Effector memory CD4-positive, alpha-beta T cell (primary cell): ENCODE results near the gene NFASC.

Source experiments
- DNase-seq, 3 donors: peaks; one replicate each; pipeline ENCODE4 v3.0.0-alpha.2; 2020
- H3K27ac ChIP-seq: 2 replicates; pipeline ENCODE4 v1.7.0; 2013; ENCODE audit warnings: mild to moderate bottlenecking, low read length, moderate library complexity; ENCODE audit not compliant: insufficient read depth, poor library complexity, severe bottlenecking
- H3K27me3 ChIP-seq: replicated peaks from 2 replicates; pipeline ENCODE4 v1.7.0; 2013; ENCODE audit warnings: mild to moderate bottlenecking, low read length; ENCODE audit not compliant: insufficient read depth, control insufficient read depth, poor library complexity, severe bottlenecking
- H3K36me3 ChIP-seq: 2 replicates; pipeline ENCODE4 v1.7.0; 2013; ENCODE audit warnings: mild to moderate bottlenecking, low read length, moderate library complexity; ENCODE audit not compliant: control insufficient read depth, insufficient read depth
- H3K4me1 ChIP-seq: 2 replicates; pipeline ENCODE4 v1.7.0; 2013; ENCODE audit warnings: low read length, mild to moderate bottlenecking; ENCODE audit not compliant: control insufficient read depth, insufficient read depth, poor library complexity, severe bottlenecking
- H3K4me3 ChIP-seq: 2 replicates; pipeline ENCODE4 v1.7.0; 2013; ENCODE audit warnings: low read length, low read depth, mild to moderate bottlenecking; ENCODE audit not compliant: insufficient read depth, poor library complexity, severe bottlenecking
- H3K9me3 ChIP-seq: 2 replicates; pipeline ENCODE4 v1.7.0; 2013; ENCODE audit warnings: mild to moderate bottlenecking, low read length, moderate library complexity; ENCODE audit not compliant: control insufficient read depth

NFASC gene

DNA sequence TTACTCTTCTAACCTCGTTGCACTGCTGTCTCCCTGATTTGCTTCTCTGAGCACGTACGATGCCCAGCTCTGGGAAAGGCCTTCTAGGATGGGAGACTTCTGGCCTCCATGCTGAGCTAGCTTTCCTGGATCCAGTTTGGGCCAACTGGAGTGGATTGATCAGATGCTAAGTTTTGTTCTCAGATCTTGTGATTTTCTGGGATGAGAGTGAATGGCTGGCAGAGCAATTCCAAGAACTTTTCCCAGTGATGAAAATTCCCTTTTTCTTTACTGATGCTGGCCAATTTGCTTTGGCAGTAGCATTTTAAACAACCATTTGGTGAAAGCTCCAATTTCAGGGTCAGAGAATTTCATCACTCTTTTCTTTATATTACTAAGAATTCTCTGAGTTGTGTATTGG is 34.9 kb upstream of the NFASC start:
- H3K9me3 ChIP-seq = no peaks in the 10 kb centered on the region
- no peaks in the 10 kb centered on the region for H3K27me3 ChIP-seq
- H3K36me3 ChIP-seq = no peaks in the 10 kb centered on the region
- no peak for DNase-seq
- H3K27ac ChIP-seq = no peak overlapping the region
- H3K4me3 ChIP-seq = no peak overlapping the region
- no peaks in the 10 kb centered on the region for H3K4me1 ChIP-seq

DNA sequence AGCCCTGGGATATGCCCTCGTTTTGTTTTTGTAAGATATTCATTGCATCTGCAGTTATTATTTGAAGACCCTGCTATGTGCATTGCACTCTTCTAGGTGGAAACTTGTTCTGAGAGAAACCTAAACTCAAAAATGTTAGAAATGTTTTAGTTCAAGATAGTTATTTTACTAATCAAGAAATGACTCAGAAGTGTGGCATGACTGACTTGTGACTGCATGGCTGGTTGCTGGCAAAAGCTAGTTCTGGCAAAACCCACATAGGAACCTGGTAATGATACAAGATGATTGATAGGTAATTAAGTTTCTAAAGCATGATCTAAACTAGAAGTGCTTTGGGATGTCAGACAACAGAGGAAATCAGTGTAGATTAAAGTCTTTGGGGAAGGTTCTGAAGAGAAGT is 33.8 kb upstream of the NFASC start:
- Histone ChIP-seq H3K27me3 (no peaks in the 10 kb centered on the region), H3K27ac (no peak overlapping the region), H3K36me3 (no peaks in the 10 kb centered on the region), H3K9me3 (no peaks in the 10 kb centered on the region), H3K4me3 (no peak overlapping the region), H3K4me1 (no peaks in the 10 kb centered on the region)
- DNase-seq = no peak

- Histone ChIP-seq H3K9me3 (no peaks in the 10 kb centered on the region), H3K27ac (no peak overlapping the region), H3K4me3 (no peak overlapping the region), H3K4me1 (no peaks in the 10 kb centered on the region), H3K27me3 (no peaks in the 10 kb centered on the region), H3K36me3 (no peaks in the 10 kb centered on the region)
- no peak for DNase-seq
Measured at GRCh38 chr1:204837440-204838084, 33.1 kb upstream of the NFASC start.

DNA sequence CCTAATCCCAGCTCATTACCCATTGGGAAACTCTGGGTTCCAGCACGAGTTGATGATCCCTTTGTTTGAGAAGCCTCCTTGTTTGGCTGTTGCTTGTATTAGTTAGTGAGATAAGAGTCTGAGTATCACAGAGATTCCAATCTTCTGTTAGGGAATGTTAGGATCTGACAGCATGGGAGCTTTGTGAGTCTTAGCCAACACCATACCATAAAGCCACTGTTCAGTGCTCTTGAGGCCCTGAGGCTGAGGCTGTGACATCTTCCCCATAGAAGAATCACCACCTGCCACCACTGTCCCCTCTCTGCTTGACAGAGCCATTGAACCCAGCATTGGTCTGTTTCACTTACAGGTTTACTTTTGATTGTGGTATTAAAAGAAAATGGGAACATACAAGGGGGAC is 29.3 kb upstream of the NFASC start:
- Histone ChIP-seq H3K27me3 (no peaks in the 10 kb centered on the region), H3K27ac (no peak overlapping the region), H3K4me3 (no peak overlapping the region), H3K36me3 (no peaks in the 10 kb centered on the region), H3K4me1 (no peaks in the 10 kb centered on the region), H3K9me3 (no peaks in the 10 kb centered on the region)
- DNase-seq = no peak

GRCh38 chr1:204841798-204842197 is 28.9 kb upstream of the NFASC start:
- H3K4me3 ChIP-seq = no peak overlapping the region
- no peaks in the 10 kb centered on the region for H3K4me1 ChIP-seq
- H3K27me3 ChIP-seq = no peaks in the 10 kb centered on the region
- H3K36me3 ChIP-seq = no peaks in the 10 kb centered on the region
- no peaks in the 10 kb centered on the region for H3K9me3 ChIP-seq
- DNase-seq = no peak
- H3K27ac ChIP-seq = no peak overlapping the region

- no peak overlapping the region for H3K27ac ChIP-seq
- no peaks in the 10 kb centered on the region for H3K9me3 ChIP-seq
Measured at GRCh38 chr1:204842369-204842768, 28.3 kb upstream of the NFASC start.

DNA sequence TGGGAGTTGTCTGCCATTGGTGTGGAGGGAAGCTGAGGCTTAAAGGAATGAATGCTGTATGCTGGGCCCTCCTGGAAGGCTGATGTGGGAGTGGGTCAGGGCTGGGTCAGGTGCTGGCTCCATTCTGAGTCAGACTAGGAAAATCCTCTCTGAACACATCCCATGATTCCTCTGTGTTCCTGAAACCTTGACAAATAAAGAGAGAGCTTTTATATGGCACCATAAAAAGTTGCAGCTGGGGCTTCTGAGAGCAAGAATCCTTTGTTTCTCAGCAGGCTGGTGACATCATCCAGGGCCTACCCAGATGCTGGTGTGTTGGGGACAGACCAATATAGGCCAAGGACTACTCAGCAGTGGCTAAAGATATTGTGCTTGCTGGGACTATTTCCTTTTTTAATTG is 27.8 kb upstream of the NFASC start:
- H3K36me3 ChIP-seq = no peaks in the 10 kb centered on the region
- H3K9me3 ChIP-seq = no peaks in the 10 kb centered on the region
- no peaks in the 10 kb centered on the region for H3K4me1 ChIP-seq
- H3K27ac ChIP-seq = no peak overlapping the region
- DNase-seq = no peak
- H3K27me3 ChIP-seq = no peaks in the 10 kb centered on the region
- H3K4me3 ChIP-seq = no peak overlapping the region

More at GRCh38 chr1:204842369-204842768, 28.3 kb upstream of the NFASC start:
- no peak for DNase-seq
- Histone ChIP-seq H3K36me3 (no peaks in the 10 kb centered on the region), H3K27me3 (no peaks in the 10 kb centered on the region), H3K4me3 (no peak overlapping the region), H3K4me1 (no peaks in the 10 kb centered on the region)

DNA sequence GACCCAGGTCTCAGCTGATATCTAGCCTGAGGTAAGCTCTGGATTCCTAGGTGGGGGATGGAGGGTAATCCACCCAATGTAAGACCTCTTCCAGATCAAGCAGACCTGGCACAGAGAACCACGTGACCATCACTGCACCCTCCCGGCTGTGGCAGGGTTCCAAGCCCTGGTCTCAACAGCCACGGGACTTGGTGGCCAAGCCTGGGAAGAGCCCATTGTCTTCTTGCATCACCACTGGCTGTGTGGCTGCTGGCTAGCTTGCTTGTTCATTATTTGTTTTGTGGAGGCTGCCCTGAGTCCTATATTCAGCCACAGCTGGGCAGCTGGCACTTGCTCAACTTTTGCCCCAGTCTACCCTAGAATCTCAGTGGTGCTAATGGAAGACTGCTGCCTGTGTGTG is 24.1 kb upstream of the NFASC start:
- H3K9me3 ChIP-seq = no peaks in the 10 kb centered on the region
- no peak overlapping the region for H3K4me3 ChIP-seq
- no peaks in the 10 kb centered on the region for H3K36me3 ChIP-seq
- no peak for DNase-seq
- no peak overlapping the region for H3K27ac ChIP-seq
- no peaks in the 10 kb centered on the region for H3K4me1 ChIP-seq
- H3K27me3 ChIP-seq = peaks cover 3% of the 10 kb centered on the region

DNA sequence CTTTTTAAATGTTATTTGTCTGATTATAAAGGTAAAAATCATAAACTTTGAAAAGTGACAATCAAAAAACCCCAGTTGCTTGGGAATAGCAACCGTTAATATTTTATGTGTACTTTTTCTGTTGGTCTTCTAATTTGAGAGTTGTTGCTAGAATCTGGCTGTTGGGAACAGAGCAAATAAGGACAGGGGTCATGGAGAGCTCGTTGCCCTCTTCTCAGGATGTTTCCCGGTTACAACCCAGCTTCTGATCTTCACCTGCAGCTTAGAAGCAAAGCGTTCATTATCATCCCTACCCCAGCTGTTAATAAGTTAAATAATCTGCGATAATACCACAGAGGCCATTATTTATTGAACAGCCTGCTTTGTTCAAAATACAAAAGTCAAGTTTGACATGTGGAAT is 22.1 kb upstream of the NFASC start:
- DNase-seq = no peak
- no peaks in the 10 kb centered on the region for H3K4me1 ChIP-seq
- no peak overlapping the region for H3K27ac ChIP-seq
- no peaks in the 10 kb centered on the region for H3K36me3 ChIP-seq
- no peaks in the 10 kb centered on the region for H3K9me3 ChIP-seq
- H3K4me3 ChIP-seq = no peak overlapping the region
- peaks cover 3% of the 10 kb centered on the region for H3K27me3 ChIP-seq

DNA sequence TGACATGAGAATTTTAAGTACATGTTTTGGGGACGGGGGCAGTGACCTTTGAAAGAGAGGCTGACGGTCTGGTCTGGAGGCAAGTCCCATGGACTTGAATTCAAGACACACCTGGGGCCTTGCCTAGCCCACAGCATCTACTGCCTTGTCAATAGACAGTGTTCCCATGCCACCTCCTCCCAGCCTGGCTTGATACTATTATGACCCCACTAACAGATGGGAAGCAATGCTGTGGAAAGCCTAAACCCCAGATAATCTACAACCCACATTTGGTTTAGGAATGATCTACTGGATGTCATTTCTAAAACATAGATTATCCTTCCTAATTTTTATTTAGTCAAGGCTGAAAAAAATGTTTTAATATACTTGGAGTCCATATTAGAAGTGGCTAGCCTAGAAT is 17.8 kb upstream of the NFASC start:
- Histone ChIP-seq H3K4me3 (no peak overlapping the region), H3K4me1 (no peaks in the 10 kb centered on the region), H3K27me3 (peaks cover 3% of the 10 kb centered on the region), H3K27ac (no peak overlapping the region), H3K36me3 (no peaks in the 10 kb centered on the region), H3K9me3 (no peaks in the 10 kb centered on the region)
- DNase-seq = no peak
